A549 (cell line): ENCODE measurements around the gene AGBL2.
A peak's percentile ranks its signal among the peaks of the same experiment; 100 is the strongest.
"Not testable (repeated sequence)": the region's sequence is repeated elsewhere in the genome, so short reads cannot be mapped to it uniquely, and the experiment has no call there.

Experiments
- CEBPB ChIP-seq, 2 experiments: fragments of >200 bp in 1 of 2; sonication (Bioruptor Twin) in 1 of 2; formaldehyde crosslinking in 1 of 2; IDR thresholded peaks; 2 replicates each; pipeline ENCODE4 v1.6.1; 2012 to 2016
- CTCF ChIP-seq: fragments of >200 bp; sonication (Bioruptor Twin); formaldehyde crosslinking; IDR thresholded peaks from 3 replicates; pipeline ENCODE4 v1.5.1; 2016
- EP300 ChIP-seq, 2 experiments: fragments of >200 bp; sonication (Bioruptor Twin); formaldehyde crosslinking; IDR thresholded peaks; 2 replicates in 1 of 2; 3 replicates in 1 of 2; pipeline ENCODE4 v1.6.1; 2016 to 2017
- HDAC2 ChIP-seq: fragments of 200-600 bp; sonication (generic); IDR thresholded peaks from 2 replicates; pipeline ENCODE4 v1.6.1; 2016
- MAX ChIP-seq: IDR thresholded peaks from 2 replicates; pipeline ENCODE4 v1.6.1; 2012
- POLR2A ChIP-seq: IDR thresholded peaks from 2 replicates; pipeline ENCODE4 v1.6.1; 2012; ENCODE audit warnings: mild to moderate bottlenecking, low read length
- RARB ChIP-seq: fragments of 250-450 bp; sonication (Bioruptor Pico); IDR thresholded peaks from 2 replicates; pipeline ENCODE4 v1.8.0; 2021; ENCODE audit warnings: mild to moderate bottlenecking, moderate library complexity

- TF ChIP-seq CTCF; HDAC2; MAX; RARB (CRISPR knock-in tag); POLR2A; EP300 (IDR thresholded peaks at IDR 0.05): not testable (repeated sequence)
- TF ChIP-seq CEBPB (IDR thresholded peaks at IDR 0.05), result 0 out of 4 replicates have a peak, but pooled peaks of 1 of the 2 experiments have one; percentile 7
Measured at GRCh38 chr11:47686704-47687103, 28.5 kb downstream of the AGBL2 start.
